T-helper 17 cell (primary cell): Measurements from ENCODE around the gene FAM217A. TPM values are rescaled to one million over a fixed set of nuclear protein-coding genes. Genes with fewer than 3 reads are reported as not detected.
"Not testable (repeated sequence)": the region's sequence is repeated elsewhere in the genome, so short reads cannot be mapped to it uniquely, and the experiment has no call there.

Experiments
- ATAC-seq: fragments of 150-1000 bp; cut with Tn5 transposase; 2 replicates; pipeline ENCODE4 v1.10.0; 2021; ENCODE audit warnings: mild to moderate bottlenecking, moderate library complexity
- DNase-seq, 3 donors: peaks; one replicate each; pipeline versions ENCODE4 v3.0.0 to v3.0.0-alpha.2; 2020 to 2021
- H3K9me3 ChIP-seq: one replicate; pipeline ENCODE4 v1.7.0; 2013; ENCODE audit warnings: low read length, mild to moderate bottlenecking; ENCODE audit not compliant: control insufficient read depth, poor library complexity, severe bottlenecking
- H3K27ac Mint-ChIP-seq: one replicate; pipeline ENCODE4 v1.8.0; 2022; ENCODE audit warnings: mild to moderate bottlenecking, moderate library complexity, mixed read lengths
- H3K27me3 Mint-ChIP-seq: one replicate; pipeline ENCODE4 v1.8.0; 2022; ENCODE audit warnings: mixed read lengths
- H3K36me3 Mint-ChIP-seq: one replicate; pipeline ENCODE4 v1.8.0; 2022; ENCODE audit warnings: low read depth, mixed read lengths
- H3K4me1 Mint-ChIP-seq: one replicate; pipeline ENCODE4 v1.8.0; 2022; ENCODE audit warnings: mild to moderate bottlenecking, mixed read lengths
- H3K4me3 Mint-ChIP-seq: one replicate; pipeline ENCODE4 v1.8.0; 2022; ENCODE audit warnings: mild to moderate bottlenecking, moderate library complexity, mixed read lengths
- total RNA-seq, 4 donors: library from RNA in 2 of 4; stranded (reverse) in 2 of 4; gene quantifications; one replicate each; pipeline ENCODE4 v1.2.3 and lab custom pipeline; 2022 to 2026

The FAM217A gene
- total RNA-seq (not detected), total RNA-seq (lab: John Stamatoyannopoulos, UW) (0 reads per million in 2 donors)

GRCh38 chr6:4078691-4079471 lies at the start of gene FAM217A:
FAM217A (minus strand) TSS chr6:4079137; CDS start chr6:4077414, 1,723 bp downstream.
- ATAC-seq = no peak
- H3K4me1 Mint-ChIP-seq = peaks cover 3% of the 10 kb centered on the region

GRCh38 chr6:4128072-4128471 lies 49.1 kb upstream of the FAM217A start:
- H3K4me3 Mint-ChIP-seq = no peak overlapping the region
- no peak overlapping the region for H3K27ac Mint-ChIP-seq
- peaks cover 7% of the 10 kb centered on the region for H3K36me3 Mint-ChIP-seq

More at GRCh38 chr6:4078691-4079471, at the start of gene FAM217A:
- Mint-ChIP-seq H3K36me3 (peaks cover 4% of the 10 kb centered on the region), H3K27me3 (peaks cover 33% of the 10 kb centered on the region), H3K4me3 (no peak within 1 kb of the TSS), H3K27ac (no peak within 1 kb of the TSS)
- no peaks in the 10 kb centered on the region for H3K9me3 ChIP-seq
- no peak for DNase-seq

GRCh38 chr6:4125933-4126864 lies 47.3 kb upstream of the FAM217A start:
- H3K36me3 Mint-ChIP-seq = peaks cover 10% of the 10 kb centered on the region
- H3K27ac Mint-ChIP-seq = peak overlapping the region; percentile 51
- ATAC-seq (no peak), DNase-seq (no peak)
- H3K27me3 Mint-ChIP-seq = no peaks in the 10 kb centered on the region
- no peaks in the 10 kb centered on the region for H3K4me1 Mint-ChIP-seq
- no peaks in the 10 kb centered on the region for H3K9me3 ChIP-seq
- no peak overlapping the region for H3K4me3 Mint-ChIP-seq

More at GRCh38 chr6:4128072-4128471, 49.1 kb upstream of the FAM217A start:
- H3K9me3 ChIP-seq = no peaks in the 10 kb centered on the region
- ATAC-seq (no peak), DNase-seq (no peak)
- Mint-ChIP-seq H3K4me1 (peaks cover 4% of the 10 kb centered on the region), H3K27me3 (no peaks in the 10 kb centered on the region)

- Mint-ChIP-seq H3K27ac (no peak overlapping the region), H3K4me1 (no peaks in the 10 kb centered on the region), H3K36me3 (peaks cover 12% of the 10 kb centered on the region), H3K27me3 (no peaks in the 10 kb centered on the region), H3K4me3 (no peak overlapping the region)
- DNase-seq (no peak), ATAC-seq (no peak)
- no peaks in the 10 kb centered on the region for H3K9me3 ChIP-seq
These were observed 46.6 kb upstream of the FAM217A start for GRCh38 chr6:4125500-4125899.

GRCh38 chr6:4124351-4124750 lies 45.4 kb upstream of the FAM217A start:
- H3K4me1 Mint-ChIP-seq = no peaks in the 10 kb centered on the region
- DNase-seq (no peak), ATAC-seq (no peak)
- no peaks in the 10 kb centered on the region for H3K27me3 Mint-ChIP-seq
- no peak overlapping the region for H3K27ac Mint-ChIP-seq
- H3K36me3 Mint-ChIP-seq = peaks cover 12% of the 10 kb centered on the region
- no peaks in the 10 kb centered on the region for H3K9me3 ChIP-seq
- no peak overlapping the region for H3K4me3 Mint-ChIP-seq

GRCh38 chr6:4115741-4116140 lies 36.8 kb upstream of the FAM217A start:
- peaks cover 7% of the 10 kb centered on the region for H3K9me3 ChIP-seq
- Mint-ChIP-seq H3K4me3 (no peak overlapping the region), H3K27ac (no peak overlapping the region), H3K36me3 (peaks cover 6% of the 10 kb centered on the region), H3K4me1 (no peaks in the 10 kb centered on the region), H3K27me3 (no peaks in the 10 kb centered on the region)
- DNase-seq (no peak), ATAC-seq (no peak)

- ATAC-seq (no peak), DNase-seq (no peak)
- no peaks in the 10 kb centered on the region for H3K4me1 Mint-ChIP-seq
- no peak overlapping the region for H3K4me3 Mint-ChIP-seq
- no peak overlapping the region for H3K27ac Mint-ChIP-seq
- no peaks in the 10 kb centered on the region for H3K27me3 Mint-ChIP-seq
- H3K36me3 Mint-ChIP-seq = peaks cover 6% of the 10 kb centered on the region
- H3K9me3 ChIP-seq = peaks cover 7% of the 10 kb centered on the region
These were observed 35.2 kb upstream of the FAM217A start for GRCh38 chr6:4114123-4114522.

- Mint-ChIP-seq H3K4me1 (no peaks in the 10 kb centered on the region), H3K36me3 (peaks cover 6% of the 10 kb centered on the region), H3K4me3 (no peak overlapping the region), H3K27ac (no peak overlapping the region), H3K27me3 (no peaks in the 10 kb centered on the region)
- DNase-seq (no peak), ATAC-seq (no peak)
- H3K9me3 ChIP-seq = peaks cover 7% of the 10 kb centered on the region
These were observed 34.7 kb upstream of the FAM217A start for GRCh38 chr6:4113649-4114048.

- ATAC-seq (no peak), DNase-seq (no peak)
- Mint-ChIP-seq H3K4me3 (no peak overlapping the region), H3K27me3 (no peaks in the 10 kb centered on the region), H3K4me1 (no peaks in the 10 kb centered on the region), H3K36me3 (peaks cover 6% of the 10 kb centered on the region), H3K27ac (no peak overlapping the region)
- peaks cover 7% of the 10 kb centered on the region for H3K9me3 ChIP-seq
These were observed 33.4 kb upstream of the FAM217A start for GRCh38 chr6:4112366-4112765.

- not testable (repeated sequence) for H3K27ac Mint-ChIP-seq, H3K4me3 Mint-ChIP-seq, ATAC-seq, H3K9me3 ChIP-seq, H3K27me3 Mint-ChIP-seq, DNase-seq, H3K36me3 Mint-ChIP-seq, H3K4me1 Mint-ChIP-seq
These were observed 30.5 kb upstream of the FAM217A start for GRCh38 chr6:4109363-4109815.

GRCh38 chr6:4108561-4109093 lies 29.7 kb upstream of the FAM217A start:
- no peaks in the 10 kb centered on the region for H3K36me3 Mint-ChIP-seq
- DNase-seq (no peak), ATAC-seq (no peak)
- H3K4me1 Mint-ChIP-seq = no peaks in the 10 kb centered on the region
- H3K4me3 Mint-ChIP-seq = no peak overlapping the region
- no peaks in the 10 kb centered on the region for H3K9me3 ChIP-seq
- peaks cover 7% of the 10 kb centered on the region for H3K27me3 Mint-ChIP-seq
- no peak overlapping the region for H3K27ac Mint-ChIP-seq

GRCh38 chr6:4107873-4108272 lies 28.9 kb upstream of the FAM217A start:
- peaks cover 7% of the 10 kb centered on the region for H3K27me3 Mint-ChIP-seq
- ATAC-seq = no peak
- H3K36me3 Mint-ChIP-seq = no peaks in the 10 kb centered on the region
- no peak overlapping the region for H3K4me3 Mint-ChIP-seq
- no peaks in the 10 kb centered on the region for H3K4me1 Mint-ChIP-seq
- DNase-seq = no peak
- H3K9me3 ChIP-seq = no peaks in the 10 kb centered on the region
- no peak overlapping the region for H3K27ac Mint-ChIP-seq

- no peaks in the 10 kb centered on the region for H3K36me3 Mint-ChIP-seq
- H3K27ac Mint-ChIP-seq = no peak overlapping the region
- no peaks in the 10 kb centered on the region for H3K9me3 ChIP-seq
- H3K27me3 Mint-ChIP-seq = peaks cover 7% of the 10 kb centered on the region
- ATAC-seq = no peak
- H3K4me1 Mint-ChIP-seq = no peaks in the 10 kb centered on the region
- H3K4me3 Mint-ChIP-seq = no peak overlapping the region
- no peak for DNase-seq
These were observed 27.1 kb upstream of the FAM217A start for GRCh38 chr6:4105980-4106536.
